Measurements from ENCODE around the gene TRIM45. TPM values are rescaled to one million over a fixed set of nuclear protein-coding genes. Genes with fewer than 3 reads are reported as not detected.
A peak's percentile ranks its signal among the peaks of the same experiment; 100 is the strongest.
"Not testable (repeated sequence)": the region's sequence is repeated elsewhere in the genome, so short reads cannot be mapped to it uniquely, and the experiment has no call there.

The TRIM45 gene
- total RNA-seq, 1 donor from 2014 or later = 1.1 TPM

GRCh38 chr1:117135329-117135728 is 13.8 kb upstream of the TRIM45 start:
- no peak for DNase-seq (ENCODE audit: low read depth, low spot score)

- no peak for DNase-seq (ENCODE audit: low read depth, low spot score)
Measured at GRCh38 chr1:117130526-117130925, 9.0 kb upstream of the TRIM45 start.

GRCh38 chr1:117128323-117129079 is 7.0 kb upstream of the TRIM45 start:
- DNase-seq (ENCODE audit: low read depth, low spot score) = peak; percentile 4

- no peak for DNase-seq (ENCODE audit: low read depth, low spot score)
Measured at GRCh38 chr1:117127795-117128194, 6.2 kb upstream of the TRIM45 start.

- no peak for DNase-seq (ENCODE audit: low read depth, low spot score)
Measured at GRCh38 chr1:117124661-117125060, 3.1 kb upstream of the TRIM45 start.

GRCh38 chr1:117123274-117123673 is 1.7 kb upstream of the TRIM45 start:
- no peak for DNase-seq (ENCODE audit: low read depth, low spot score)

- no peak for DNase-seq (ENCODE audit: low read depth, low spot score)
Measured at GRCh38 chr1:117122330-117123025, 929 bp upstream of the TRIM45 start.

- DNase-seq (ENCODE audit: low read depth, low spot score) = no peak
Measured at GRCh38 chr1:117120774-117121588, 568 bp downstream of the TRIM45 start.

GRCh38 chr1:117119144-117119543 is 2.4 kb downstream of the TRIM45 start:
- not testable (repeated sequence) for DNase-seq (ENCODE audit: low read depth, low spot score)

GRCh38 chr1:117118137-117118536 is 3.4 kb downstream of the TRIM45 start:
- DNase-seq (ENCODE audit: low read depth, low spot score) = no peak

- DNase-seq (ENCODE audit: low read depth, low spot score) = no peak
Measured at GRCh38 chr1:117117697-117118096, 3.9 kb downstream of the TRIM45 start.

GRCh38 chr1:117116784-117117130 is 4.8 kb downstream of the TRIM45 start:
- no peak for DNase-seq (ENCODE audit: low read depth, low spot score)

GRCh38 chr1:117116090-117116783 is 5.3 kb downstream of the TRIM45 start:
- no peak for DNase-seq (ENCODE audit: low read depth, low spot score)

- no peak for DNase-seq (ENCODE audit: low read depth, low spot score)
Measured at GRCh38 chr1:117114877-117115276, 6.7 kb downstream of the TRIM45 start.

- DNase-seq (ENCODE audit: low read depth, low spot score) = no peak
Measured at GRCh38 chr1:117113199-117113598, 8.3 kb downstream of the TRIM45 start.

GRCh38 chr1:117112047-117112717 is 9.4 kb downstream of the TRIM45 start:
- DNase-seq (ENCODE audit: low read depth, low spot score) = no peak

- no peak for DNase-seq (ENCODE audit: low read depth, low spot score)
Measured at GRCh38 chr1:117110774-117111173, 10.8 kb downstream of the TRIM45 start.

- DNase-seq (ENCODE audit: low read depth, low spot score) = no peak
Measured at GRCh38 chr1:117107364-117107763, 14.2 kb downstream of the TRIM45 start.

GRCh38 chr1:117106478-117106877 is 15.1 kb downstream of the TRIM45 start:
- DNase-seq (ENCODE audit: low read depth, low spot score) = no peak

- no peak for DNase-seq (ENCODE audit: low read depth, low spot score)
Measured at GRCh38 chr1:117105722-117106121, 15.8 kb downstream of the TRIM45 start.

- no peak for DNase-seq (ENCODE audit: low read depth, low spot score)
Measured at GRCh38 chr1:117104986-117105385, 16.6 kb downstream of the TRIM45 start.
